WTC11 (cell line): ENCODE results near the gene KAT7. TPM values are rescaled to one million over a fixed set of nuclear protein-coding genes. Genes with fewer than 3 reads are reported as not detected.

Experiments
- ATAC-seq: fragments of 200-7000 bp; cut with Tn5 transposase; 2 replicates; pipeline ENCODE4 v1.10.0; 2021; ENCODE audit warnings: mild to moderate bottlenecking, moderate library complexity
- CTCF ChIA-PET: fragments of 300-600 bp; sonication (Branson Sonifier 250); formaldehyde crosslinking; loops from one replicate; lab custom pipeline; 2021; ENCODE audit warnings: antibody characterized with exemption; lab: Charles Lee
- POLR2A ChIA-PET: fragments of 350-600 bp; sonication (Branson Sonifier 250); formaldehyde crosslinking; loops from one replicate; lab custom pipeline; 2021; ENCODE audit warnings: antibody characterized with exemption; lab: Charles Lee
- DNase-seq: peaks from one replicate; pipeline ENCODE4 v3.0.0; 2021; ENCODE audit warnings: low spot score
- H3K27ac Mint-ChIP-seq: 2 replicates; pipeline ENCODE4 v1.8.0; 2021; ENCODE audit warnings: mixed read lengths
- H3K27me3 Mint-ChIP-seq: 2 replicates; pipeline ENCODE4 v1.8.0; 2021; ENCODE audit warnings: low read depth, mild to moderate bottlenecking, moderate library complexity, mixed read lengths
- H3K36me3 Mint-ChIP-seq: 2 replicates; pipeline ENCODE4 v1.8.0; 2021; ENCODE audit warnings: mixed read lengths
- H3K4me1 Mint-ChIP-seq: 2 replicates; pipeline ENCODE4 v1.8.0; 2022; ENCODE audit warnings: mixed read lengths
- H3K4me3 Mint-ChIP-seq: 2 replicates; pipeline ENCODE4 v1.8.0; 2021; ENCODE audit warnings: mild to moderate bottlenecking, moderate library complexity, mixed read lengths
- H3K9me3 Mint-ChIP-seq: 2 replicates; pipeline ENCODE4 v1.8.0; 2021; ENCODE audit warnings: mixed read lengths
- CBFB ChIP-seq: sonication (generic); formaldehyde crosslinking; IDR thresholded peaks from 2 replicates; pipeline ENCODE4 v1.8.1; 2022; ENCODE audit warnings: mild to moderate bottlenecking, low read depth, missing genetic modification reagents
- CTCF ChIP-seq: fragments of 200-600 bp; IDR thresholded peaks from 2 replicates; pipeline ENCODE4 v1.8.0; 2022; ENCODE audit warnings: antibody characterized with exemption
- E2F4 ChIP-seq: sonication (generic); formaldehyde crosslinking; IDR thresholded peaks from 2 replicates; pipeline ENCODE4 v1.8.1; 2022; ENCODE audit warnings: low read depth, mild to moderate bottlenecking, moderate library complexity, missing genetic modification reagents, borderline replicate concordance
- E2F5 ChIP-seq: sonication (generic); formaldehyde crosslinking; IDR thresholded peaks from 2 replicates; pipeline ENCODE4 v1.8.1; 2022; ENCODE audit warnings: mild to moderate bottlenecking, moderate library complexity, missing genetic modification reagents
- EMX1 ChIP-seq: fragments of 250-450 bp; sonication (Bioruptor Pico); IDR thresholded peaks from 2 replicates; pipeline ENCODE4 v1.8.0; 2021; ENCODE audit warnings: mild to moderate bottlenecking
- FOXJ3 ChIP-seq: sonication (generic); formaldehyde crosslinking; IDR thresholded peaks from 2 replicates; pipeline ENCODE4 v1.9.0; 2021; ENCODE audit warnings: missing genetic modification reagents, mild to moderate bottlenecking, borderline replicate concordance
- FOXK1 ChIP-seq: sonication (generic); formaldehyde crosslinking; IDR thresholded peaks from 2 replicates; pipeline ENCODE4 v1.8.0; 2022; ENCODE audit warnings: mild to moderate bottlenecking, moderate library complexity, missing genetic modification reagents
- GTF2I ChIP-seq: fragments of 250-450 bp; sonication (Bioruptor Pico); conservative IDR thresholded peaks from 2 replicates; pipeline ENCODE4 v1.4.0; 2021; ENCODE audit warnings: mild to moderate bottlenecking
- HMGA2 ChIP-seq: fragments of 250-450 bp; sonication (Bioruptor Pico); IDR thresholded peaks from 2 replicates; pipeline ENCODE4 v1.4.0; 2021; ENCODE audit warnings: mild to moderate bottlenecking, moderate library complexity
- IRF2 ChIP-seq: sonication (generic); formaldehyde crosslinking; IDR thresholded peaks from 2 replicates; pipeline ENCODE4 v1.8.0; 2022; ENCODE audit warnings: low read depth, missing genetic modification reagents, borderline replicate concordance
- NFE2L1 ChIP-seq: sonication (generic); formaldehyde crosslinking; IDR thresholded peaks from 2 replicates; pipeline ENCODE4 v1.8.1; 2023; ENCODE audit warnings: missing genetic modification reagents
- NFYB ChIP-seq: sonication (generic); formaldehyde crosslinking; conservative IDR thresholded peaks from 2 replicates; pipeline ENCODE4 v1.8.0; 2022; ENCODE audit warnings: low read depth, missing genetic modification reagents
- NR2C2 ChIP-seq: sonication (generic); formaldehyde crosslinking; IDR thresholded peaks from 2 replicates; pipeline ENCODE4 v1.8.0; 2022; ENCODE audit warnings: mild to moderate bottlenecking, missing genetic modification reagents
- SMAD3 ChIP-seq: sonication (generic); formaldehyde crosslinking; IDR thresholded peaks from 2 replicates; pipeline ENCODE4 v1.8.0; 2022; ENCODE audit warnings: missing genetic modification reagents, mild to moderate bottlenecking, borderline replicate concordance
- TEAD1 ChIP-seq: sonication (generic); formaldehyde crosslinking; IDR thresholded peaks from 2 replicates; pipeline ENCODE4 v1.8.0; 2022; ENCODE audit warnings: mild to moderate bottlenecking, missing genetic modification reagents
- TP53 ChIP-seq: sonication (generic); formaldehyde crosslinking; IDR thresholded peaks from 2 replicates; pipeline ENCODE4 v1.8.1; 2023; ENCODE audit warnings: mild to moderate bottlenecking, missing genetic modification reagents
- ZBTB21 ChIP-seq: sonication (generic); formaldehyde crosslinking; IDR thresholded peaks from 2 replicates; pipeline ENCODE4 v1.8.1; 2023; ENCODE audit warnings: mild to moderate bottlenecking, missing genetic modification reagents, borderline replicate concordance
- ZNF138 ChIP-seq: sonication (generic); formaldehyde crosslinking; conservative IDR thresholded peaks from 2 replicates; pipeline ENCODE4 v1.8.1; 2022; ENCODE audit warnings: mild to moderate bottlenecking, moderate library complexity, missing genetic modification reagents
- ZNF232 ChIP-seq: sonication (generic); formaldehyde crosslinking; IDR thresholded peaks from 2 replicates; pipeline ENCODE4 v1.8.0; 2022; ENCODE audit warnings: mild to moderate bottlenecking, missing genetic modification reagents
- ZNF263 ChIP-seq: sonication (generic); formaldehyde crosslinking; IDR thresholded peaks from 2 replicates; pipeline ENCODE4 v1.8.1; 2022; ENCODE audit warnings: low read depth, mild to moderate bottlenecking, moderate library complexity, missing genetic modification reagents
- ZNF317 ChIP-seq: sonication (generic); formaldehyde crosslinking; IDR thresholded peaks from 2 replicates; pipeline ENCODE4 v1.8.1; 2023; ENCODE audit warnings: low read depth, mild to moderate bottlenecking, moderate library complexity, missing genetic modification reagents, borderline replicate concordance
- total RNA-seq: library from RNA; stranded (reverse); gene quantifications from 3 replicates; pipeline ENCODE4 v1.2.3, GENCODE V29; 2021
- TF ChIP-seq, protein P1 (sequence below): fragments of 250-450 bp; sonication (Bioruptor Pico); IDR thresholded peaks from 2 replicates; pipeline ENCODE4 v1.8.0; 2021; ENCODE audit warnings: mild to moderate bottlenecking
- TF ChIP-seq, protein P2 (sequence below): sonication (generic); formaldehyde crosslinking; IDR thresholded peaks from 2 replicates; pipeline ENCODE4 v1.8.1; 2022; ENCODE audit warnings: low read depth, missing genetic modification reagents, borderline replicate concordance
- TF ChIP-seq, protein P3 (sequence below): sonication (generic); formaldehyde crosslinking; IDR thresholded peaks from 2 replicates; pipeline ENCODE4 v1.8.0; 2022; ENCODE audit warnings: mild to moderate bottlenecking, missing genetic modification reagents
- TF ChIP-seq, protein P4 (sequence below): fragments of 250-450 bp; sonication (Bioruptor Pico); IDR thresholded peaks from 2 replicates; pipeline ENCODE4 v1.9.0; 2021; ENCODE audit warnings: moderate library complexity, mild to moderate bottlenecking, inconsistent platforms, borderline replicate concordance
- TF ChIP-seq, protein P5 (sequence below): sonication (generic); formaldehyde crosslinking; conservative IDR thresholded peaks from 2 replicates; pipeline ENCODE4 v1.8.1; 2022; ENCODE audit warnings: mild to moderate bottlenecking, missing genetic modification reagents

Gene KAT7
- total RNA-seq, 1 experiment from 2014 or later: 199 TPM

DNA sequence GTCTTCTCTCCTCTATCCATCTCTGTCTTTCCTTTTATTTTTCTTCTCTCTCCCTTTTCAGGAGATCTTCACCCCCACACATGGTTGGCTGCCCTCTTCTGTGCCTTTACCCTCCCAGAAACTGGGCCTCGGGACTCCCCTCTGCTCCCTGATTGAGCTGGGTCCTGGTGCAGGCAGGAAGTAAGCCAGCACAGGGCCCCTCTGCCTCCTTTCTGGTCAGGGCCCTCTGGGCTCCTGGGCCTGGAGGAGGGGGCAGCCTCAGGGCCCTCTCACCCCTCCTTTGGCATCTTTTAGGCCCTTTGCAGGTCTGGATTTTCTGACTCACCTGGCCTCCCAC is 80.5 kb downstream of the KAT7 start (continued):
- TF ChIP-seq, protein P1, sequence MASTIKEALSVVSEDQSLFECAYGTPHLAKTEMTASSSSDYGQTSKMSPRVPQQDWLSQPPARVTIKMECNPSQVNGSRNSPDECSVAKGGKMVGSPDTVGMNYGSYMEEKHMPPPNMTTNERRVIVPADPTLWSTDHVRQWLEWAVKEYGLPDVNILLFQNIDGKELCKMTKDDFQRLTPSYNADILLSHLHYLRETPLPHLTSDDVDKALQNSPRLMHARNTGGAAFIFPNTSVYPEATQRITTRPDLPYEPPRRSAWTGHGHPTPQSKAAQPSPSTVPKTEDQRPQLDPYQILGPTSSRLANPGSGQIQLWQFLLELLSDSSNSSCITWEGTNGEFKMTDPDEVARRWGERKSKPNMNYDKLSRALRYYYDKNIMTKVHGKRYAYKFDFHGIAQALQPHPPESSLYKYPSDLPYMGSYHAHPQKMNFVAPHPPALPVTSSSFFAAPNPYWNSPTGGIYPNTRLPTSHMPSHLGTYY (CRISPR knock-in tag): no peak
- TF ChIP-seq, protein P2, sequence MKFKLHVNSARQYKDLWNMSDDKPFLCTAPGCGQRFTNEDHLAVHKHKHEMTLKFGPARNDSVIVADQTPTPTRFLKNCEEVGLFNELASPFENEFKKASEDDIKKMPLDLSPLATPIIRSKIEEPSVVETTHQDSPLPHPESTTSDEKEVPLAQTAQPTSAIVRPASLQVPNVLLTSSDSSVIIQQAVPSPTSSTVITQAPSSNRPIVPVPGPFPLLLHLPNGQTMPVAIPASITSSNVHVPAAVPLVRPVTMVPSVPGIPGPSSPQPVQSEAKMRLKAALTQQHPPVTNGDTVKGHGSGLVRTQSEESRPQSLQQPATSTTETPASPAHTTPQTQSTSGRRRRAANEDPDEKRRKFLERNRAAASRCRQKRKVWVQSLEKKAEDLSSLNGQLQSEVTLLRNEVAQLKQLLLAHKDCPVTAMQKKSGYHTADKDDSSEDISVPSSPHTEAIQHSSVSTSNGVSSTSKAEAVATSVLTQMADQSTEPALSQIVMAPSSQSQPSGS: no peak
- TF ChIP-seq ZNF317 (CRISPR knock-in tag): no peak
- TF ChIP-seq, protein P3, sequence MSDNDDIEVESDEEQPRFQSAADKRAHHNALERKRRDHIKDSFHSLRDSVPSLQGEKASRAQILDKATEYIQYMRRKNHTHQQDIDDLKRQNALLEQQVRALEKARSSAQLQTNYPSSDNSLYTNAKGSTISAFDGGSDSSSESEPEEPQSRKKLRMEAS (CRISPR knock-in tag): no peak
- TF ChIP-seq CBFB (CRISPR knock-in tag): no peak
- TF ChIP-seq ZNF263: no peak
- TF ChIP-seq CTCF: no peak
- no peak for TF ChIP-seq NR2C2 (CRISPR knock-in tag)
- TF ChIP-seq ZNF232 (CRISPR knock-in tag): no peak
- no peak for TF ChIP-seq E2F5
- no peak for TF ChIP-seq ZBTB21

- ChIA-PET POLR2A (no interaction called here), CTCF (interaction anchor here (1.0 to 1.5 kb wide), 2 partner anchors 9 to 127 kb away, joined by 4 read pairs; no protein-coding TSS in a partner anchor)
- H3K4me3 Mint-ChIP-seq: no peak overlapping the region
- no peaks in the 10 kb centered on the region for H3K36me3 Mint-ChIP-seq
- H3K27me3 Mint-ChIP-seq: no peaks in the 10 kb centered on the region; the same call in 1 of the 2 replicates
- peaks cover 52% of the 10 kb centered on the region for H3K4me1 Mint-ChIP-seq
- ATAC-seq: no peak
- H3K27ac Mint-ChIP-seq: no peak overlapping the region
- no peak for DNase-seq
- TF ChIP-seq ZNF138: no peak
- TF ChIP-seq GTF2I (CRISPR knock-in tag): no peak
- TF ChIP-seq TP53 (CRISPR knock-in tag): no peak
- H3K9me3 Mint-ChIP-seq: no peaks in the 10 kb centered on the region
Observed at GRCh38 chr17:49870298-49870697, 81.8 kb downstream of the KAT7 start.

DNA sequence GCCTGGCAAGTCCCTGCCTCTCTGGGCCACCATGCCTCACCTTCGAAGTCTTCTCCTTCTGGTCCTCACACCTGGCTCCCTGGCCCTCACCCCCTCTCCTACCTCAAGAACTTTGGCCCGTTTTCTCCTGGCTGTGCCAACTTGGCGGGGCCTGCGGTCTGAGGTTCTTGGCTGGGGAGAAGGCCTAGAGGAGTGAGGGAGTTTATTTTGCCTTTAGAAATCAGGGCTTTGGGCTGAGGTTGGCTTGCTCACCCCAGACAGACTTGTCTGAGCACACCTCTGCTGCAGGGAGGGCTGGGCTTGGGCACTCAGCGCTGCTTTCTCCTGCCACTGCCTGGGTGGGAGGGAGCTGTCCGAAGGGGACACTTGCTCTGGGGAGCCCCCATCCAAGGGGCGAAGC is 82.7 kb downstream of the KAT7 start:
- CTCF ChIA-PET: interaction anchor here (1.0 kb wide), 1 partner anchor 10 kb away, joined by 4 read pairs; no protein-coding TSS in a partner anchor
- peaks cover 53% of the 10 kb centered on the region for H3K4me1 Mint-ChIP-seq
- H3K9me3 Mint-ChIP-seq: no peaks in the 10 kb centered on the region
- no peaks in the 10 kb centered on the region; the same call in 1 of the 2 replicates for H3K27me3 Mint-ChIP-seq
- POLR2A ChIA-PET: interaction anchor here (1.2 kb wide), 1 partner anchor 9 kb away, joined by 3 read pairs; no protein-coding TSS in a partner anchor
- H3K4me3 Mint-ChIP-seq: no peak overlapping the region
- DNase-seq (no peak), ATAC-seq (no peak)
- no peak overlapping the region; the same call in 1 of the 2 replicates for H3K27ac Mint-ChIP-seq
- H3K36me3 Mint-ChIP-seq: no peaks in the 10 kb centered on the region
- TF ChIP-seq NFYB (CRISPR knock-in tag) (no peak), SMAD3 (CRISPR knock-in tag) (no peak), FOXK1 (CRISPR knock-in tag) (no peak), HMGA2 (CRISPR knock-in tag) (no peak), E2F4 (no peak), FOXJ3 (CRISPR knock-in tag) (no peak), IRF2 (no peak), TEAD1 (CRISPR knock-in tag) (no peak), EMX1 (no peak), NFE2L1 (CRISPR knock-in tag) (no peak)
- TF ChIP-seq, protein P3 (CRISPR knock-in tag): no peak
- TF ChIP-seq, protein P4, sequence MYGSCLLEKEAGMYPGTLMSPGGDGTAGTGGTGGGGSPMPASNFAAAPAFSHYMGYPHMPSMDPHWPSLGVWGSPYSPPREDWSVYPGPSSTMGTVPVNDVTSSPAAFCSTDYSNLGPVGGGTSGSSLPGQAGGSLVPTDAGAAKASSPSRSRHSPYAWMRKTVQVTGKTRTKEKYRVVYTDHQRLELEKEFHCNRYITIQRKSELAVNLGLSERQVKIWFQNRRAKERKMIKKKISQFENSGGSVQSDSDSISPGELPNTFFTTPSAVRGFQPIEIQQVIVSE (CRISPR knock-in tag): no peak
- TF ChIP-seq, protein P5, sequence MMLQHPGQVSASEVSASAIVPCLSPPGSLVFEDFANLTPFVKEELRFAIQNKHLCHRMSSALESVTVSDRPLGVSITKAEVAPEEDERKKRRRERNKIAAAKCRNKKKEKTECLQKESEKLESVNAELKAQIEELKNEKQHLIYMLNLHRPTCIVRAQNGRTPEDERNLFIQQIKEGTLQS: no peak
